T-cell (primary cell): Measurements from ENCODE around the gene NUMA1. TPM values are rescaled to one million over a fixed set of nuclear protein-coding genes. Genes with fewer than 3 reads are reported as not detected.

Source experiments
- ATAC-seq, 4 experiments: fragments of 200-7000 bp in 3 of 4; fragments of 150-1000 bp in 1 of 4; cut with Tn5 transposase; replicated peaks in 1 of 4; 1 replicate in 3 of 4; 2 replicates in 1 of 4; pipeline ENCODE4 v1.10.0; 2021; ENCODE audit warnings: moderate library complexity in 3 of 4, mild to moderate bottlenecking in 2 of 4, moderate number of reproducible peaks in 1 of 4
- CTCF ChIA-PET, 2 donors: fragments of 300-600 bp; sonication (Branson Sonifier 250); formaldehyde crosslinking; loops; one replicate each; lab custom pipeline; 2022; ENCODE audit warnings: antibody characterized with exemption in 2 of 2; lab: Charles Lee
- POLR2A ChIA-PET, 2 donors: fragments of 300-600 bp; sonication (Branson Sonifier 250); formaldehyde crosslinking; loops; one replicate each; lab custom pipeline; 2022; ENCODE audit warnings: antibody characterized with exemption in 2 of 2; lab: Charles Lee
- DNase-seq, 35 experiments: peaks; one replicate each; pipeline versions ENCODE4 v3.0.0 to v3.0.0-alpha.2; 2013 to 2023
- H3K27ac ChIP-seq: one replicate; pipeline ENCODE4 v1.5.1; 2013; ENCODE audit warnings: low read length
- H3K27me3 ChIP-seq, 2 experiments: replicated peaks in 1 of 2; 1 replicate in 1 of 2; 2 replicates in 1 of 2; pipeline versions ENCODE4 v1.6.1 to v1.7.0; 2013; ENCODE audit warnings: low read length in 1 of 2, mixed read lengths in 1 of 2; ENCODE audit not compliant: control insufficient read depth in 2 of 2, insufficient read depth in 2 of 2; ENCODE audit errors: extremely low read depth in 1 of 2
- H3K36me3 ChIP-seq, 2 donors: 1 replicate in 1 of 2; 2 replicates in 1 of 2; pipeline versions ENCODE4 v1.6.1 to v1.7.0; 2013; ENCODE audit warnings: low read length in 1 of 2; ENCODE audit not compliant: control insufficient read depth in 2 of 2, insufficient read depth in 1 of 2; ENCODE audit errors: extremely low read depth in 1 of 2
- H3K4me1 ChIP-seq, 2 experiments: 1 replicate in 1 of 2; 2 replicates in 1 of 2; pipeline versions ENCODE4 v1.6.1 to v1.7.0; 2013; ENCODE audit warnings: low read length in 2 of 2, mixed read lengths in 1 of 2; ENCODE audit not compliant: insufficient read depth in 2 of 2, control insufficient read depth in 1 of 2; ENCODE audit errors: extremely low read depth in 1 of 2
- H3K4me3 ChIP-seq, 2 donors: 1 replicate in 1 of 2; 2 replicates in 1 of 2; pipeline versions ENCODE4 v1.5.1 to v1.7.0; 2013; ENCODE audit warnings: mild to moderate bottlenecking in 2 of 2, low read length in 1 of 2, moderate library complexity in 1 of 2; ENCODE audit not compliant: control insufficient read depth in 1 of 2; ENCODE audit errors: extremely low read depth in 1 of 2
- H3K9me3 ChIP-seq: 2 replicates; pipeline ENCODE4 v1.7.0; 2013
- H3K27ac Mint-ChIP-seq, 2 donors: one replicate each; pipeline ENCODE4 v1.8.0; 2020 to 2021; ENCODE audit warnings: mild to moderate bottlenecking in 2 of 2, mixed read lengths in 2 of 2
- H3K27me3 Mint-ChIP-seq, 2 donors: one replicate each; pipeline ENCODE4 v1.8.0; 2021 to 2022; ENCODE audit warnings: mixed read lengths in 2 of 2
- H3K36me3 Mint-ChIP-seq: one replicate; pipeline ENCODE4 v1.8.0; 2021; ENCODE audit warnings: mixed read lengths
- H3K4me1 Mint-ChIP-seq, 3 donors: one replicate each; pipeline ENCODE4 v1.8.0; 2020 to 2022; ENCODE audit warnings: mixed read lengths in 3 of 3, mild to moderate bottlenecking in 1 of 3
- H3K4me3 Mint-ChIP-seq, 3 donors: one replicate each; pipeline ENCODE4 v1.8.0; 2020 to 2022; ENCODE audit warnings: mild to moderate bottlenecking in 3 of 3, mixed read lengths in 3 of 3, moderate library complexity in 3 of 3
- H3K9me3 Mint-ChIP-seq, 3 donors: one replicate each; pipeline ENCODE4 v1.8.0; 2020 to 2022; ENCODE audit warnings: mixed read lengths in 3 of 3
- WGBS: methylation state at CpG from one replicate; pipeline ENCODE4 v1.1.5; 2013; ENCODE audit warnings: missing lambda C conversion rate; ENCODE audit not compliant: insufficient coverage; 5-methylcytosine and 5-hydroxymethylcytosine counted together
- total RNA-seq, 35 experiments: library from RNA in 6 of 35; stranded (reverse) in 6 of 35; fragments of 120-200 nt in 1 of 35; gene quantifications; one replicate each; pipeline versions ENCODE4 v1.2.1 to v1.2.4 and lab custom pipeline; 2013 to 2026

Gene NUMA1
- total RNA-seq, 5 donors from 2014 or later (not counting 1 experiment from before 2014, with no cell fraction given): 237 to 386 (median 343) TPM

DNA sequence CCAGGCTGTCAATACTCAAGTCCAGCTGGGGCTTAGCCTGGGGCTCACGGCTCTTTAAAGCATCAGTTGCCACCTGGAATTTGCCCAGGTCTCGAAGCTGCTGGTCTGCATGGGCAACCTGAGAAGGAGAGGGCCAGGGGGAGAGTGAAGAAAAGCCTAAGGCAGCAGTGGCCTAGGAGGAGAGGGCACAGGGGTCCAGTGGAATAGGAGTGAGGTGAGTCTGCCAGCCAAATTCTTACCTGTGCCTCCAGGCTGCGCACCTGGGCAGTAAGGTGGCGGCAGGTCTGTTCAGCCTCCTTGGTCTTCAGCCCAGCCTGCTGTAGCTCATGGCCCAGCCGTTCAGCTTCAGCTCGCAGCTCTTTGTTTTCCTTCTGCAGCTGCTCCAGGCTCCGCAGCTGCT is 71.6 kb downstream of the NUMA1 start:
- Mint-ChIP-seq H3K27ac (no peak overlapping the region), H3K4me1 (peaks cover 0 to 4% (median 2%) of the 10 kb centered on the region in 3 donors), H3K27me3 (no peaks in the 10 kb centered on the region), H3K4me3 (no peak overlapping the region), H3K36me3 (peaks cover 65% of the 10 kb centered on the region), H3K9me3 (no peaks in the 10 kb centered on the region)
- Histone ChIP-seq H3K9me3 (no peaks in the 10 kb centered on the region), H3K36me3 (peaks cover 54 to 99% of the 10 kb centered on the region in 2 donors), H3K27me3 (no peaks in the 10 kb centered on the region), H3K27ac (no peak overlapping the region), H3K4me1 (peaks cover 0 to 4% of the 10 kb centered on the region in 2 experiments), H3K4me3 (no peak overlapping the region)
- CTCF ChIA-PET: interaction anchor here in 1 of 2 donors (1.0 kb wide), 1 partner anchor 10 kb away, joined by 4 read pairs; the partner anchor contains the start of gene IL18BP
- no peak for ATAC-seq
- POLR2A ChIA-PET: no interaction called here
- DNase-seq: no peak
- WGBS: 97% methylated on average over 7 of the region's 7 CpGs

DNA sequence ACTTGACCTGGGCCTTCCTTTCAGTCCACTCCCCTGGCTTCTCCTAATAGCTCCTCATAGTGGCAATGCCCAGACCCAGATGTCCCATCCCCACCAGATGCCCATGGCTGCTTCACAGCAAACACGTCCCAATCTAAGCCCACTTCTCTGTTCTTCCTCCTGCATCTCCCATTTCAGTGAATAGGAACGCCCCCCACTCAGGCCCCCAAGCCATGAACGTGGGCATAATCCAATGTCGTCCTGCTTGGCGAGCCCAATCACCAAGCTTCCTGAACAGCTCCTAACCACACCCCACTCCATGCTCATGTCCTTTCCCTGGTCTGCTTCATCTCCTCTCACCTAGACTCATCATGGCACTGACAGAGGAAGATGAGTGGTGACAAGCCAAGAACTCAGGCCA is 72.8 kb downstream of the NUMA1 start:
- CTCF ChIA-PET: interaction anchor here in 1 of 2 donors (0.7 kb wide), 1 partner anchor 137 kb away, joined by 4 read pairs; no protein-coding TSS in a partner anchor
- no peak overlapping the region for H3K27ac ChIP-seq
- Mint-ChIP-seq H3K4me3 (no peak overlapping the region), H3K4me1 (no peaks in the 10 kb centered on the region), H3K27me3 (no peaks in the 10 kb centered on the region), H3K27ac (peak overlapping the region; percentile 44 to 55), H3K36me3 (peaks cover 65% of the 10 kb centered on the region), H3K9me3 (no peaks in the 10 kb centered on the region)
- peaks cover 0 to 4% of the 10 kb centered on the region in 2 experiments for H3K4me1 ChIP-seq
- H3K4me3 ChIP-seq: no peak overlapping the region
- no peaks in the 10 kb centered on the region for H3K9me3 ChIP-seq
- H3K27me3 ChIP-seq: no peaks in the 10 kb centered on the region
- POLR2A ChIA-PET: no interaction called here
- no peak for ATAC-seq
- no peak for DNase-seq
- peaks cover 48 to 99% of the 10 kb centered on the region in 2 donors for H3K36me3 ChIP-seq
- WGBS: 90% methylated on average over 4 of the region's 5 CpGs

- Mint-ChIP-seq H3K27ac (no peak overlapping the region), H3K4me1 (peaks cover 0 to 2% (median 0%) of the 10 kb centered on the region in 3 donors), H3K27me3 (no peaks in the 10 kb centered on the region), H3K9me3 (no peaks in the 10 kb centered on the region), H3K4me3 (no peak overlapping the region), H3K36me3 (peaks cover 70% of the 10 kb centered on the region)
- H3K4me3 ChIP-seq: no peak overlapping the region
- CTCF ChIA-PET: no interaction called here
- WGBS: 94% methylated on average over 10 of the region's 15 CpGs
- ATAC-seq (no peak), DNase-seq (no peak)
- peaks cover 0 to 4% of the 10 kb centered on the region in 2 experiments for H3K4me1 ChIP-seq
- POLR2A ChIA-PET: no interaction called here
- H3K27ac ChIP-seq: no peak overlapping the region
- no peaks in the 10 kb centered on the region for H3K9me3 ChIP-seq
- peaks cover 47 to 98% of the 10 kb centered on the region in 2 donors for H3K36me3 ChIP-seq
- no peaks in the 10 kb centered on the region for H3K27me3 ChIP-seq
These were observed 73.3 kb downstream of the NUMA1 start for GRCh38 chr11:72007089-72007476.

GRCh38 chr11:72006309-72007088 is 73.8 kb downstream of the NUMA1 start:
- POLR2A ChIA-PET: interaction anchor here in 1 of 2 donors (0.6 kb wide), 1 partner anchor 19 kb away, joined by 3 read pairs; no protein-coding TSS in a partner anchor

GRCh38 chr11:72005347-72006260 is 74.7 kb downstream of the NUMA1 start:
- Mint-ChIP-seq H3K4me3 (no peak overlapping the region), H3K27me3 (no peaks in the 10 kb centered on the region), H3K36me3 (peaks cover 67% of the 10 kb centered on the region), H3K9me3 (no peaks in the 10 kb centered on the region), H3K4me1 (peaks cover 0 to 13% (median under 1%) of the 10 kb centered on the region in 3 donors), H3K27ac (peak overlapping the region in 1 of 2 donors; percentile 31)
- Histone ChIP-seq H3K9me3 (no peaks in the 10 kb centered on the region), H3K27ac (no peak overlapping the region), H3K4me1 (peaks cover 0 to 3% of the 10 kb centered on the region in 2 experiments), H3K36me3 (peaks cover 42 to 96% of the 10 kb centered on the region in 2 donors), H3K27me3 (no peaks in the 10 kb centered on the region), H3K4me3 (no peak overlapping the region)
- no peak for ATAC-seq
- POLR2A ChIA-PET: interaction anchor here in 1 of 2 donors (0.6 kb wide), 1 partner anchor 20 kb away, joined by 3 read pairs; no protein-coding TSS in a partner anchor
- WGBS: 94% methylated on average over 12 of the region's 20 CpGs
- CTCF ChIA-PET: no interaction called here
- DNase-seq: no peak

More at GRCh38 chr11:72006309-72007088, 73.8 kb downstream of the NUMA1 start:
- Histone ChIP-seq H3K36me3 (peaks cover 46 to 98% of the 10 kb centered on the region in 2 donors), H3K4me1 (peaks cover 0 to 4% of the 10 kb centered on the region in 2 experiments), H3K27ac (no peak overlapping the region), H3K4me3 (no peak overlapping the region), H3K9me3 (no peaks in the 10 kb centered on the region), H3K27me3 (no peaks in the 10 kb centered on the region)
- DNase-seq (no peak), ATAC-seq (no peak)
- Mint-ChIP-seq H3K4me1 (peaks cover 0 to 7% (median 0%) of the 10 kb centered on the region in 3 donors), H3K27me3 (no peaks in the 10 kb centered on the region), H3K9me3 (no peaks in the 10 kb centered on the region), H3K4me3 (no peak overlapping the region), H3K27ac (no peak overlapping the region), H3K36me3 (peaks cover 71% of the 10 kb centered on the region)
- WGBS: 97% methylated on average over 7 of the region's 8 CpGs
- CTCF ChIA-PET: no interaction called here
